Caki2 (cell line): ENCODE measurements around the gene MEG3. TPM values are rescaled to one million over a fixed set of nuclear protein-coding genes. Genes with fewer than 3 reads are reported as not detected.

ENCODE experiments used
- DNase-seq: peaks from one replicate; pipeline ENCODE4 v3.0.0-alpha.2; 2015; ENCODE audit warnings: low read depth
- in situ Hi-C: cut with HindIII; loops from 2 replicates; pipeline ENCODE4 v1.10.0; 2016; ENCODE audit warnings: low sequenced_read_pairs, low pct_unique_long_range_greater_than_20kb, mixed read lengths
- total RNA-seq: library from RNA; depleted of rRNA; stranded (reverse); fragments of >200 nt; shearing (Covaris generic); gene quantifications from 2 replicates; pipeline ENCODE4 v1.2.3, GENCODE V29; 2014; ENCODE audit warnings: low replicate concordance

The MEG3 gene
- total RNA-seq, 1 experiment from 2014 or later, result not detected

GRCh38 chr14:100838493-100839314 is 12.8 kb downstream of the MEG3 start:
- no peak for DNase-seq
- in situ Hi-C loops, result no loop called here

GRCh38 chr14:100839315-100839585 is 13.3 kb downstream of the MEG3 start:
- in situ Hi-C loops, result no loop called here

DNA sequence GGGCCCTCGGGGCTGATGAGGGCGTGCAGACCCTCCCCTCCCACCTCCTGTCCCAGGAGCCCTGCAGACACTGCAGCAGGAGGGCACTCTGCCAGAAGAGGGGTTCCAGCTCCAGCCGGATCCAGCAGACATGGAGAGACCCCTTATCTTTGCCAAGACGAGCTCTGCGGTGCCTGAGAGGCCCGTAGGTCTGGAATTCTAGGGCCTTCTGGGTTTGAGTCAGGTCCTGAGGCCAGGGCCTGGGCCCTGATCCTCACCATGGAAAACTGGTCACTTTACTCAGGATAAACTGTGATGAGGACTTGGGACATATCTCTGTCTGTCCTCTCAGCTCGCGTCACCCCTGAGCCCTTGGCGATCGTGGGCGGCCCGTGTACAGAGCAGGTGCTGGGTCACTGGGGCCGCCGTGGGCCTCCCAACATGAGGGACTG is 13.8 kb downstream of the MEG3 start:
- in situ Hi-C loops, result no loop called here
- no peak for DNase-seq

More at GRCh38 chr14:100839315-100839585, 13.3 kb downstream of the MEG3 start:
- DNase-seq, result no peak

- no peak for DNase-seq
- in situ Hi-C loops, result no loop called here
These were observed 14.6 kb downstream of the MEG3 start for GRCh38 chr14:100840286-100841065.

DNA sequence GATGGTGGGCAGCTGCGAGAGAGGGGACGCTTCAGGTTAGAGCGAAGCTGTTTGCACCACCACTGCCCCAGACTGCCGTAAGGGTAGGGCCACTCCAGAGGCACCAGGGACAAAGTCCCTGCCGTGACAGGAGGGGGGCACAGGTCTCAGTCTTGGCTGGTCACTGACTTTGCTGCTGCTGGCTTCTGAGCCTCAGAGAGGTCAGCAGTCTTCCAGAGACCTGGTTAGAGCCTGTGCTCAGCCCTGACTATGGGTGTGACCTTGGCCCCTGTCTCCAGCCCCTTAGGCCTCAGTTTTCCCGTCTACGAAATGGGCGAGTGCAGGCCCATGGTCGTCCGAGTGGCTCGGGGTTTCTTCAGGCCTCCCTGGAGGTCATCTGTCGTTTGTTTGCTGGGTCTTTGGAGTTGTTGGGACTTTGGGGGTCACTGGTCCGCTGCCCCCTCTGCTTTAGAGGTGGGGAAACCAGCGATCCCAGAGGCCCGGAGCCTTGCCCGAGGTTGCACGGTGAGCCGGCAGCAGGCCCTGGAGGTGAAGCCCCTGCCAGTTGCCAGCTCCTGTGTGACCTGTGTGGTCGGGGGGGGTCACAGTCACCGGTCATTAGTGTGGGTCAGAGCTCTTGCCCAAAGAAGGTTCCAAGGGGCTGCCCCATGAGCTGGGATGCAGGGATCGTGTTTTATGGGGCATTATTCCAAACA is 15.3 kb downstream of the MEG3 start:
- DNase-seq, result no peak
- in situ Hi-C loops, result no loop called here

DNA sequence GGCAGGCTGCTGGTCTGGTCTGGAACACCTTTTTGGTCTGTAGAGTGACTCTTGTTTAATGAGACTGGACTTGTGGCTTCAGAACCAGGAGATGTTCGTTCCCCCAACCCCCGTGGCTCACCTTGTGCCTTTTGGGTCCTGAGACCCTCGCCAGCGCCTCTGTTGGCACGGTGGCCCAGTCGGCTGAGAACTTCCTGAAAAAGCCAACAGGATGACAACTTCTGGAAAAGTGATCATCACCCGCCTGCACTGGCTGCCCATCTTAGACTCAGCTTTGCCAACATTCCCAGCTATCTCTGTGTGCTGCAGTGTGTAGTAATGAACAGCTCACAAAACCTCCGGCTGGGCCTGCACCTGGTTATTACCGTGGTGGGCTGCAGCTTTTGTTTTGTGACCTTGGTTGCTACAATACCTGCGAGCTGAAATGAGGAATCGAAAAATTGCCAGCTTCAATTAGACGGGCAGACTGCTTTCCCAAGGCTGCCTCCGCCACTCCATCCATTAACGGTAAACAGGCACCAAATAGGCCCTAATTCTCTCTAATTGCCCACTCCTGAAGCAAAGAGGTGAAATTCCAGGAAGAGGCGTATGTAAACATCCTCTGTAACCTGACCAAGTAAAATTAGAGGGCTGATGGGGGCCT is 16.0 kb downstream of the MEG3 start:
- in situ Hi-C loops, result no loop called here
- no peak for DNase-seq

GRCh38 chr14:100842799-100843198 is 16.9 kb downstream of the MEG3 start:
- in situ Hi-C loops, result no loop called here
- DNase-seq, result peak; percentile 15

GRCh38 chr14:100844082-100844408 is 18.1 kb downstream of the MEG3 start:
- in situ Hi-C loops, result no loop called here
- no peak for DNase-seq

DNA sequence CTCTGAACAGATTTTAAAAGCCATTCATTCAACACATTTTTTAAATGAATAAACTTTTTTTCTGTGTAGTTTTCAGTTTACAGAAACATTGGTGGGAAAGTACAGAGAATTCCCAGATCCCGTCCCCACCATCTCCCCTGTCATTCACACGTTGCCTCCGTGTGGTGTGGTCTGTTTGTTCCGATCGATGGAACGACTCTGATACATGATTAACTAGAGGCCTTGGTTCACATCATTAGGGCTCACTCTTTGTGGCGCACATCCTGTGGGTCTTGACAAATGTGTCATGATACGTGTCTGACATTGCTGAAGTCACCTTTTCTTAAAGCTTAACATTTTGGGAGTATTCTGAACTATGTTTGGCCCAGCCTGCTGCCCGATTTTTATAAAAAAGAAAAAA is 18.5 kb downstream of the MEG3 start:
- DNase-seq, result no peak
- in situ Hi-C loops, result no loop called here

DNA sequence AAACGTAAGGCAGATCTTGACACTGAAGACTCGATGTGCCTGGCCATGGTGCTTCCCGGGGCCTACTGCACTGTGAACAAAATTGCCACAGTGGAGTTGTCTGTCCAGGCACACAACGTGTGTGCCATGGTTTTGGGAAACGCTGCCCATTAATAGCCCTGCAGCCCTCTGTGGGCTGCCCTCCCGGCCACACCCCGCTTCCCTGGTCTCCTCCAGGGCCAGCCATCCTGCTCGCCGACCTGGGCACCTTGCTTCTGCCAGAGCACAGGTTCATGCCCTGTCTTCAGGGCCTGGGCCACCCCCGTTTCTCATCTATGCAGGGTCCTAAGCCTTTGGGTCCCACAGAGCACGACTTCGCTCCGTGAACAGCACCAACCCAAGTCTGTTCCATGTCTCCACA is 18.9 kb downstream of the MEG3 start:
- in situ Hi-C loops, result no loop called here
- DNase-seq, result no peak

DNA sequence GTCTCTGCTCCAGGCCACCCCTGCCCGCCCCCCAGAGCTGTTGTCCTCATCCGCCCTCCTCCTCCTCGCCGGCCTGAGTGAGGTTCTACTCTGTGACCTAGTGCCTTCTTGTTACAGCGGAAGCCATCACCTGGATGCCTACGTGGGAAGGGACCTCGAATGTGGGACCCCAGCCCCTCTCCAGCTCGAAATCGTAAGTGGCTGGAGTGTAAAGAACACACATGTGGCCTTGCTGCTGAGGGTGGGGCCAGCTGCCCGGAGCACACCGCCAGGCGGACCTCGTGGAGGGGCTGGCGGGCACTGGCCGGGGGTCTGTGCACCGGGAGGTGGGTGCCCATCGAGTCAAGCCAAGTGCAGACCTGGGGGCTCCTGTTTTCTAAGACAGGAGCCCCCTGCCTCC is 19.4 kb downstream of the MEG3 start:
- DNase-seq, result no peak
- in situ Hi-C loops, result no loop called here

GRCh38 chr14:100846309-100846859 is 20.5 kb downstream of the MEG3 start:
- in situ Hi-C loops, result no loop called here
- no peak for DNase-seq

DNA sequence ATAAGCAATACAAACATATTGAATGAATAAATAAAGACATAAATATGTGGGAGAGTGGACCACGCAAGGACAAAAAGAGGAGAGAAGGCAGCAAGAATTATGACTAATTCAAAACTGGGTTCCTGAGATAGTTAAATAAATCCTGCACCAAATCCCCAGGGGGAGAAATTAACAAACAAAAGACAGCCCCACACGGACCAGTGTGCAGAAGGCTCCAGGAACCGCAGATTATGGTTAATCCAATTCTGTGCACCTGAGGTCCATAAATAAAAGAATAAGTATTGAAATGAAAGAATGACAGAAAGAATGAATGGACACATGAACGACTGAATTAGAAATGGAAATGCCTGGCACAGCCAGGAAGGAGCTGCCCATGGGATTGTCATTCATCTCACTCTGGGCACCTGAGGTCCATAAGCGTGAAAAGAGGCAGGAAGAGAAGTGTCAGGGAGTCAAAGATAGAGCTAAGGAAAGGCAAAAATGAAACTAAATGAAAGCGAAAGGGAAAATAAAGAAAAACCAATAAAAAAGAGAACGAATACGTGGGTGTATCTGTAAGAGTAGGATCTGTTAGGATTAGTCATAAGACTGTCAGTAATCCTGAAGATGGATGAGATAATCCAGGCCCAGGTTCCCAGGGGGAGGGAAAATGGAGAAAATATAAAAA is 23.3 kb downstream of the MEG3 start:
- in situ Hi-C loops, result no loop called here
- DNase-seq, result no peak

DNA sequence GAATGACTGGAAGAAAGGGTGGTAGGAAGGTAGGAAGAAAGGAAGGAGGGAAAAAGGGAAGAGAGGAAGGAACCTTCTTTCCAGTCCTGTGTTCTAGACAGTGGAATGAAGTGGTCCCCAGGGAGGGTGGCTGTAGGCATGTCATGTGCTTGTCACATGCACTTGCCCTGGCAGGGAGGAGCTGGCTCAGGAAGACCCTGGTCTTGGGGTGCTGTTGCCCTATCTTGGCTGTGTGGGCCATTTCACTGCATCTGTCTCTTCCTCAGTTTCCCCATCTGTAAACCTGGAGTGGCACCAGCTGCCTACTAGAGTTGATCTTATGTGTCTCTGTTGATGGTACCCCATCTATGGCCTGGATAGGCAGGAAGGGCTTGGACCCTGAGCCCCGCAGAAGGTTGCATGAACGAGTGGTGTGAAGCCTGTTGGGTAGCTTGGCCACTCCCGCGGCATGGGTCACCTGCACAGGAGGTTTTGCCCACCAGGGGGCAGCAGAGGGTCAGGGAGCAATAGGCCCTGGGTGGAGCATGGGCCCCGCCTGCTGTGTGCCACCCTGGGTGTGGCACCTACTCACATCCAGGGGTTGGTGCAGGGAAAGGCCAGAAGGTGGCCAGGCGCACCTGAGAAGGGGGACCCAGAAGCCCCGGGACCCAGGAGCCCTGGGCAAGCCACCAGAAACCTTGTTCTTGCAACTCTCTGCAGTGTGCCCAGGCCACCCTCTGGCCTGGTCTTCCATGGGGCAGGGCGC is 25.1 kb downstream of the MEG3 start:
- in situ Hi-C loops, result no loop called here
- DNase-seq, result peak; percentile 19

GRCh38 chr14:100851586-100851916 is 25.6 kb downstream of the MEG3 start:
- in situ Hi-C loops, result no loop called here
- no peak for DNase-seq

GRCh38 chr14:100851946-100852620 is 26.2 kb downstream of the MEG3 start:
- in situ Hi-C loops, result no loop called here

GRCh38 chr14:100854435-100854834 is 28.5 kb downstream of the MEG3 start:
- in situ Hi-C loops, result no loop called here
- DNase-seq, result no peak

More at GRCh38 chr14:100851946-100852620, 26.2 kb downstream of the MEG3 start:
- no peak for DNase-seq
